Measurements from ENCODE around the gene ZSWIM4. TPM values are rescaled to one million over a fixed set of nuclear protein-coding genes. Genes with fewer than 3 reads are reported as not detected.

The ZSWIM4 gene
- total and polyA plus RNA-seq, 2 of the 13 experiments (the other 11 are each of a cell fraction or from before 2014, with no cell fraction given), result 0.33 to 0.86 TPM

DNA sequence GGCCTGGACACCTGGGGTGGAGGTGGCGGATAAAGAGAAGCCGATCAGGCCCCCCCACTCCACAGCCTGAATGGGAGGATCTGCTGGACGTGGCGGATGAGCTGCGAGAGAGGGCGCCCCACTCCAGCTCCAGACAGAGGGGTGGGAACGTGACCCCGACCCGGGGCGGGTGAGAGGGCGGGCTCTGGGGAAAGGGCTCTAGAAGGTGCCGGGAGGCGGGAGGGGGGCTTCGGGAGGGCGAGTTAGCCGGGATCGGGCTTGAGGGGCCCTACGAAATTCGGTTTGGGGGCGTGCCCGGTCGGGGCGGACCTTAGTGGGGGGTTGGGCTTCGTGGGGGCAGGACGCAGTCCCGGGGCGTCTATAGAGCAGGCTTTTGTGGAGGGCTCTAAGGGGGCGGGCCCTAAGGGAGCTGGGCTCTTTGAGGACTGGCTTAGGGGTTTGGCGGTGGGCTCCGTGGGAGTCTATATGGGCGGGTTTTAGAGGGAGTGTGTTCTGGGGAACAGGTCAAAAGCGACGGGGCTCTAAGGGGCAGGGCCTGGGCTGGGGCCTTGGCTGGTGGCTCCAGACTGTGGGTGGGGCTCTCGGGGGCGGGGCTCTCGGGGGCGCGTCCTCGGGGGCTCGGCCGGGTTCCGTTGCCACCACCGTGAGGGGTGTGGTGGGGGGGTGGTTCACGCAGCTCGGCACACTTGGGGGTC lies 77.6 kb downstream of the ZSWIM4 start (continued):
- TF ChIP-seq, protein P1, sequence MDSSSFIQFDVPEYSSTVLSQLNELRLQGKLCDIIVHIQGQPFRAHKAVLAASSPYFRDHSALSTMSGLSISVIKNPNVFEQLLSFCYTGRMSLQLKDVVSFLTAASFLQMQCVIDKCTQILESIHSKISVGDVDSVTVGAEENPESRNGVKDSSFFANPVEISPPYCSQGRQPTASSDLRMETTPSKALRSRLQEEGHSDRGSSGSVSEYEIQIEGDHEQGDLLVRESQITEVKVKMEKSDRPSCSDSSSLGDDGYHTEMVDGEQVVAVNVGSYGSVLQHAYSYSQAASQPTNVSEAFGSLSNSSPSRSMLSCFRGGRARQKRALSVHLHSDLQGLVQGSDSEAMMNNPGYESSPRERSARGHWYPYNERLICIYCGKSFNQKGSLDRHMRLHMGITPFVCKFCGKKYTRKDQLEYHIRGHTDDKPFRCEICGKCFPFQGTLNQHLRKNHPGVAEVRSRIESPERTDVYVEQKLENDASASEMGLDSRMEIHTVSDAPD (CRISPR knock-in tag; IDR thresholded peaks at IDR 0.05), result no peak
- TF ChIP-seq, protein P2, sequence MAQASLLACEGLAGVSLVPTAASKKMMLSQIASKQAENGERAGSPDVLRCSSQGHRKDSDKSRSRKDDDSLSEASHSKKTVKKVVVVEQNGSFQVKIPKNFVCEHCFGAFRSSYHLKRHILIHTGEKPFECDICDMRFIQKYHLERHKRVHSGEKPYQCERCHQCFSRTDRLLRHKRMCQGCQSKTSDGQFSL (CRISPR knock-in tag; IDR thresholded peaks at IDR 0.05), result peak; percentile 90
- no peak for TF ChIP-seq ATM (IDR thresholded peaks at IDR 0.05; ENCODE audit: borderline replicate concordance)
- TF ChIP-seq, protein P3, sequence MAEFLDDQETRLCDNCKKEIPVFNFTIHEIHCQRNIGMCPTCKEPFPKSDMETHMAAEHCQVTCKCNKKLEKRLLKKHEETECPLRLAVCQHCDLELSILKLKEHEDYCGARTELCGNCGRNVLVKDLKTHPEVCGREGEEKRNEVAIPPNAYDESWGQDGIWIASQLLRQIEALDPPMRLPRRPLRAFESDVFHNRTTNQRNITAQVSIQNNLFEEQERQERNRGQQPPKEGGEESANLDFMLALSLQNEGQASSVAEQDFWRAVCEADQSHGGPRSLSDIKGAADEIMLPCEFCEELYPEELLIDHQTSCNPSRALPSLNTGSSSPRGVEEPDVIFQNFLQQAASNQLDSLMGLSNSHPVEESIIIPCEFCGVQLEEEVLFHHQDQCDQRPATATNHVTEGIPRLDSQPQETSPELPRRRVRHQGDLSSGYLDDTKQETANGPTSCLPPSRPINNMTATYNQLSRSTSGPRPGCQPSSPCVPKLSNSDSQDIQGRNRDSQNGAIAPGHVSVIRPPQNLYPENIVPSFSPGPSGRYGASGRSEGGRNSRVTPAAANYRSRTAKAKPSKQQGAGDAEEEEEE (CRISPR knock-in tag; IDR thresholded peaks at IDR 0.05; ENCODE audit: borderline replicate concordance), result no peak
- TF ChIP-seq GATA4 (IDR thresholded peaks at IDR 0.05; ENCODE audit: borderline replicate concordance, low read depth), result no peak
- TF ChIP-seq, protein P4, sequence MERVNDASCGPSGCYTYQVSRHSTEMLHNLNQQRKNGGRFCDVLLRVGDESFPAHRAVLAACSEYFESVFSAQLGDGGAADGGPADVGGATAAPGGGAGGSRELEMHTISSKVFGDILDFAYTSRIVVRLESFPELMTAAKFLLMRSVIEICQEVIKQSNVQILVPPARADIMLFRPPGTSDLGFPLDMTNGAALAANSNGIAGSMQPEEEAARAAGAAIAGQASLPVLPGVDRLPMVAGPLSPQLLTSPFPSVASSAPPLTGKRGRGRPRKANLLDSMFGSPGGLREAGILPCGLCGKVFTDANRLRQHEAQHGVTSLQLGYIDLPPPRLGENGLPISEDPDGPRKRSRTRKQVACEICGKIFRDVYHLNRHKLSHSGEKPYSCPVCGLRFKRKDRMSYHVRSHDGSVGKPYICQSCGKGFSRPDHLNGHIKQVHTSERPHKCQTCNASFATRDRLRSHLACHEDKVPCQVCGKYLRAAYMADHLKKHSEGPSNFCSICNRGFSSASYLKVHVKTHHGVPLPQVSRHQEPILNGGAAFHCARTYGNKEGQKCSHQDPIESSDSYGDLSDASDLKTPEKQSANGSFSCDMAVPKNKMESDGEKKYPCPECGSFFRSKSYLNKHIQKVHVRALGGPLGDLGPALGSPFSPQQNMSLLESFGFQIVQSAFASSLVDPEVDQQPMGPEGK (CRISPR knock-in tag; IDR thresholded peaks at IDR 0.05), result peak; percentile 40; the same call in 1 of the 2 replicates
- TF ChIP-seq KDM5A (IDR thresholded peaks at IDR 0.05; ENCODE audit: borderline replicate concordance, low read length), result no peak
- TF ChIP-seq NR2C2 (CRISPR knock-in tag; IDR thresholded peaks at IDR 0.05; ENCODE audit: borderline replicate concordance), result peak; percentile 49; the same call in 1 of the 2 replicates
- TF ChIP-seq ZNF256 (CRISPR knock-in tag; conservative IDR thresholded peaks at IDR 0.05), result no peak
- TF ChIP-seq, protein P5, sequence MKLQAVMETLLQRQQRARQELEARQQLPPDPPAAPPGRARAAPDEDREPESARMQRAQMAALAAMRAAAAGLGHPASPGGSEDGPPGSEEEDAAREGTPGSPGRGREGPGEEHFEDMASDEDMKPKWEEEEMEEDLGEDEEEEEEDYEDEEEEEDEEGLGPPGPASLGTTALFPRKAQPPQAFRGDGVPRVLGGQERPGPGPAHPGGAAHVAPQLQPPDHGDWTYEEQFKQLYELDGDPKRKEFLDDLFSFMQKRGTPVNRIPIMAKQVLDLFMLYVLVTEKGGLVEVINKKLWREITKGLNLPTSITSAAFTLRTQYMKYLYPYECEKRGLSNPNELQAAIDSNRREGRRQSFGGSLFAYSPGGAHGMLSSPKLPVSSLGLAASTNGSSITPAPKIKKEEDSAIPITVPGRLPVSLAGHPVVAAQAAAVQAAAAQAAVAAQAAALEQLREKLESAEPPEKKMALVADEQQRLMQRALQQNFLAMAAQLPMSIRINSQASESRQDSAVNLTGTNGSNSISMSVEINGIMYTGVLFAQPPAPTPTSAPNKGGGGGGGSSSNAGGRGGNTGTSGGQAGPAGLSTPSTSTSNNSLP (IDR thresholded peaks at IDR 0.05; ENCODE audit: low read depth, low read length), result no peak
- TF ChIP-seq ZNF776 (CRISPR knock-in tag; IDR thresholded peaks at IDR 0.05), result no peak
- no peak for TF ChIP-seq ZNF143 (CRISPR knock-in tag; IDR thresholded peaks at IDR 0.05)
- TF ChIP-seq ZBTB7A (CRISPR knock-in tag; IDR thresholded peaks at IDR 0.05), result no peak
- TF ChIP-seq KDM2A (CRISPR knock-in tag; IDR thresholded peaks at IDR 0.05; ENCODE audit: borderline replicate concordance, low read depth), result no peak
- no peak for TF ChIP-seq ZNF446 (CRISPR knock-in tag; IDR thresholded peaks at IDR 0.05)
- no peak for TF ChIP-seq HHEX (CRISPR knock-in tag; IDR thresholded peaks at IDR 0.05)
- TF ChIP-seq ZNF510 (CRISPR knock-in tag; IDR thresholded peaks at IDR 0.05; ENCODE audit: low read depth), result no peak
- TF ChIP-seq, protein P6, sequence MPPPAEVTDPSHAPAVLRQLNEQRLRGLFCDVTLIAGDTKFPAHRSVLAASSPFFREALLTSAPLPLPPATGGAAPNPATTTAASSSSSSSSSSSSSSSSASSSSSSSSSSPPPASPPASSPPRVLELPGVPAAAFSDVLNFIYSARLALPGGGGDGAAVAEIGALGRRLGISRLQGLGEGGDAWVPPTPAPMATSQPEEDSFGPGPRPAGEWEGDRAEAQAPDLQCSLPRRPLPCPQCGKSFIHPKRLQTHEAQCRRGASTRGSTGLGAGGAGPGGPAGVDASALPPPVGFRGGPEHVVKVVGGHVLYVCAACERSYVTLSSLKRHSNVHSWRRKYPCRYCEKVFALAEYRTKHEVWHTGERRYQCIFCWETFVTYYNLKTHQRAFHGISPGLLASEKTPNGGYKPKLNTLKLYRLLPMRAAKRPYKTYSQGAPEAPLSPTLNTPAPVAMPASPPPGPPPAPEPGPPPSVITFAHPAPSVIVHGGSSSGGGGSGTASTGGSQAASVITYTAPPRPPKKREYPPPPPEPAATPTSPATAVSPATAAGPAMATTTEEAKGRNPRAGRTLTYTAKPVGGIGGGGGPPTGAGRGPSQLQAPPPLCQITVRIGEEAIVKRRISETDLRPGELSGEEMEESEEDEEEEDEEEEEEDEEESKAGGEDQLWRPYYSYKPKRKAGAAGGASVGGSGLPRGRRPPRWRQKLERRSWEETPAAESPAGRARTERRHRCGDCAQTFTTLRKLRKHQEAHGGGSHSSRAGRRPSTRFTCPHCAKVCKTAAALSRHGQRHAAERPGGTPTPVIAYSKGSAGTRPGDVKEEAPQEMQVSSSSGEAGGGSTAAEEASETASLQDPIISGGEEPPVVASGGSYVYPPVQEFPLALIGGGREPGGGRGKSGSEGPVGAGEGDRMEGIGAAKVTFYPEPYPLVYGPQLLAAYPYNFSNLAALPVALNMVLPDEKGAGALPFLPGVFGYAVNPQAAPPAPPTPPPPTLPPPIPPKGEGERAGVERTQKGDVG (CRISPR knock-in tag; IDR thresholded peaks at IDR 0.05; ENCODE audit: borderline replicate concordance), result no peak
- TF ChIP-seq ZNF777 (CRISPR knock-in tag; IDR thresholded peaks at IDR 0.05), result peak; percentile 35
